Fibroblast of villous mesenchyme (primary cell): Measurements from ENCODE around the gene MFGE8. TPM values are rescaled to one million over a fixed set of nuclear protein-coding genes. Genes with fewer than 3 reads are reported as not detected.

Experiments
- DNase-seq: peaks from one replicate; pipeline ENCODE4 v3.0.0-alpha.2; 2010; ENCODE audit warnings: low read depth
- H3K4me3 ChIP-seq: 2 replicates; pipeline ENCODE4 v1.5.1; 2011; ENCODE audit warnings: low read depth, mild to moderate bottlenecking, low read length
- CTCF ChIP-seq: IDR thresholded peaks from 2 replicates; pipeline ENCODE4 v1.5.1; 2012; ENCODE audit warnings: low read depth, mild to moderate bottlenecking, low read length; ENCODE audit not compliant: insufficient read depth
- total RNA-seq: library from RNA; depleted of rRNA; stranded (reverse); fragments of >200 nt; gene quantifications from 2 replicates; pipeline ENCODE4 v1.2.3, GENCODE V29; 2012

The MFGE8 gene
- total RNA-seq, 1 donor: 158 TPM

- DNase-seq: no peak
- H3K4me3 ChIP-seq: peak overlapping the region; percentile 89
- no peak for TF ChIP-seq CTCF
Observed at GRCh38 chr15:88913850-88914169, 631 bp upstream of the MFGE8 start.

GRCh38 chr15:88912500-88912921 lies 668 bp downstream of the MFGE8 start:
- H3K4me3 ChIP-seq: peak overlapping the region; percentile 89
- peak; percentile 68 for DNase-seq

GRCh38 chr15:88911766-88912118 lies 1.4 kb downstream of the MFGE8 start:
- no peak for TF ChIP-seq CTCF
- peak; percentile 65 for DNase-seq
- H3K4me3 ChIP-seq: peak overlapping the region; percentile 89

More at GRCh38 chr15:88912500-88912921, 668 bp downstream of the MFGE8 start:
- no peak for TF ChIP-seq CTCF

- DNase-seq: peak; percentile 52
- no peak overlapping the region for H3K4me3 ChIP-seq
- no peak for TF ChIP-seq CTCF
Observed at GRCh38 chr15:88909956-88910831, 3.0 kb downstream of the MFGE8 start.

GRCh38 chr15:88908697-88909621 lies 4.2 kb downstream of the MFGE8 start:
- H3K4me3 ChIP-seq: no peak overlapping the region
- DNase-seq: peak; percentile 91
- TF ChIP-seq CTCF: no peak

GRCh38 chr15:88908123-88908522 lies 5.1 kb downstream of the MFGE8 start:
- H3K4me3 ChIP-seq: no peak overlapping the region
- no peak for DNase-seq
- no peak for TF ChIP-seq CTCF
